A172 (cell line): ENCODE measurements around the gene GAS1. TPM values are rescaled to one million over a fixed set of nuclear protein-coding genes. Genes with fewer than 3 reads are reported as not detected.

Experiments used
- DNase-seq: peaks from one replicate; pipeline ENCODE4 v3.0.0-alpha.2; 2015; ENCODE audit warnings: low spot score
- total RNA-seq: library from RNA; depleted of rRNA; stranded (reverse); fragments of >200 nt; shearing (Covaris generic); gene quantifications from 2 replicates; pipeline ENCODE4 v1.2.3, GENCODE V29; 2014

GAS1 gene
- total RNA-seq, 1 experiment from 2014 or later = 1.7 TPM

DNA sequence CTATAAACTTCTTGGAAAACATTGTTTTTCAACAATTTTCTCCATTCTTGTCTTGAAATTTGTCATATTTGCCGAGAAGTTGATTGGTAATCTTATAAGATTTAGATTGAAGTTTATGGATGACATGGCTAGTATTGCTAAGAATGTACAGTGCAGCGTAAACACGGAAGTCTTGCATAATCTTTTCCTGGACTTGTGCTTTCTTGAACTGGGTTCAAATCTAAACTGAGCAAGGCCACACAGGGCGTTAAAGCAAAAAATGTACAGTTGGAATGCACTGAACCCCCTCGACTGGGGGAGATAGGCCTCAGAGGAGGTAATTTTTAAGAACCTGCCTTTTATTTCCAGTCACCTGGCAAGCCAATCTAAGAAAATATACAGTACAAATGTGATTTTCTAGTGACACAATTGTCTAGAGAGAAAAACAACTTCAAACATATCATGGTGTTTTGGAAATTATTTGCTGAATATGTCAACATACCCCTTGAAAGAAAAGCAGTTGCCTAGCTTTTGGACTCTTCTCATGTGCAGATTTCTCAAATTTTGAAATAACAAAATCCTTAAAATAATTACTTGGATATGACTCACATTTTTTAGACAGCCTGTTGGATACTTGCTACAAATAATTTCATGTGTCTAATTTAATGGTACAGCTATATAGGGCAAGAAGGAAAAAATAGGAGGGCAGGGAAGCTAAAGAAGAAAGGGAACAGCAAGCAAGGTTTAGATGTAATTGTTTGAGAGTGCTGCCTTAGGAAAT, 18.5 kb upstream of the GAS1 start:
- DNase-seq = no peak

DNA sequence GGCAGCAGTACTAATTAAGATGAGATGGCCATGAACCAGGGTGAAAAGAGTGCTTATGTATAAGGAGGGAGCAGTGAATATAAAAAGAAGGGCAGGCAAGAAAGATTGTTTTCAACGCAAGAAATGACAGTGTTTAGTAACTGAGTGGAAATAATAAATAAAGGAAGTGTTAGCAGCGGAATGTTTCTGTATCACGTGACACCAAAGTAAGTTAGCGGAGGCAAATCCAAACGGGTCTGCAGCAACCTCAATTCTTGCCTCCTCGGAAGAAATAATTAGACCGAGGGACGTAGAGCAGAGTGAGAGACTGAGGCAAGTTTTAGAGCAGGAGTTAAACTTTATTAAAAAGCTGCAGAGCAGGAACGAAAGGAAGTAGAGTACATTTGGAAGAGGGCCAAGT, 15.4 kb upstream of the GAS1 start:
- DNase-seq = no peak

DNA sequence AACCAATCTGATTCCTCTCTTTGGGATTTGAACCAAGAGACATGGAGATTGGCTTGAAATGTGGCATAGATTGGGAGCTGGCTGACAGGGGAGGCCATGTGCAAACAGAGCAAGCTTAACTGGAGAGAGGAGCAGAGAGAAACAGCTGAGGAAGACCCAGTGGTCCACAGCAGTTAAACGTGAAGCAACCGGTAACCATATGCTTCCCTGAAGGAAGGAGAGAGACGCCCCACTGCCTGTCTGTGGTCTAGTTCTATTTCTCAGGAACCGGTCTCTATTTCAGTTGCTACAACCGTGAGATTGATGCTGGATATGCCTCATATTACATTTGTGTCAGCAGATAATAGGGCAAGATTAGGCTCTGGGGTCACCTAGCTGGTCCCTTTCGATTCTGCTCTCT, 13.6 kb upstream of the GAS1 start:
- DNase-seq = no peak

DNA sequence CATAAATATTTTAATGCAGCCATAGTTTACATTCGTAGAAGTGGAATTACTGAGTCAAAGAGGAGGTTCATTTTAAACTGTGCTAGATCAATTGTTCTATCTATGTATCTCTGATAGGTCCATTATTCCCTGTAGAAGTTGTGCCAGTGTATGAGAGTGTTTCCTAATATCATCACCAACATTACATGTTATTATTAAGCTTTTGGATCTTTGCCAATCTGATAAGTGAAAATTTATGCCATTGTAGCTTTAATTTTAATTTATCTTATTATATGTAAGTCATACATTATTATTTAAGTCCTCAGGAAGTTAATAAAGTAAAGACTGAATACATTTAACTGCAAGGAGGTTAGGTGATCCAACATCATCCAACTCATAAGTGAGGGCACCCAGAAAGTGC, 10.9 kb upstream of the GAS1 start:
- DNase-seq = no peak

DNA sequence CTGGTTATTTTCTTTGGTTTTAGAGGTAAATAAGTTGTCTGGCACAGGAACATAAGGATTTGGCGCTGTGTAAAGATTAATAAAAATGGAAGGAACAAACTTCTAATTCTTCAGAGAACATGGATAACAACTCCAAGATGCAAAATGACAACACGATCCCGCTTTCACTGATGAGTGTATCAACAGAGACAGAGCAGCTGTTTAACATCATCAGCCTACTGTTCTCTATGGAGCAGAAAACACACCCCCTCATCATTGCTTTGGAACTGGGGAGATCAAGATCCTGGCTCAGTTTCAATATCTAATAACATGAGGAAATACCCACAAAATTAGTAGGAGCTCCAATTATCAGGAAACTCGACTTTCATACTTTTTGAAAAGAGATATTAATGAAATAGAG, 8.3 kb upstream of the GAS1 start:
- DNase-seq = no peak

DNA sequence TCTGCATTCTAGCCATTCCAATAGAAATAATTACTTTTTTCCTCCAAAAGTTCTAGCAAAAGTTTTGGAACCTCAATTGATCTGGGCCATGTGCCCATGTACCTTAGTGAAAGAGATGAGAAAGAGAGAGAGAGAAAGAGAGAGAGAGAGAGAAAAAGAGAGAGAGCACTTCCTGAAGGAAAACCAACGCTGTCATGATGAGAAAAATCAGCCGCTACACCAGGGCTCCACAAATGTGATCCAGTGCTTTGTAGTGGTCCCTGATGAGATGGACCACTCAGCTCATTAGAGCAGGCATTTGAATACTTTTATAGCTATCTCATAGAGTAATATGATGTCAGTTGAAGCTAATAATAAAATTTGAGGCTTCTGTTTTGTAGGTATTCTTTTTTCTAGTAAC, 7.7 kb upstream of the GAS1 start:
- no peak for DNase-seq

DNA sequence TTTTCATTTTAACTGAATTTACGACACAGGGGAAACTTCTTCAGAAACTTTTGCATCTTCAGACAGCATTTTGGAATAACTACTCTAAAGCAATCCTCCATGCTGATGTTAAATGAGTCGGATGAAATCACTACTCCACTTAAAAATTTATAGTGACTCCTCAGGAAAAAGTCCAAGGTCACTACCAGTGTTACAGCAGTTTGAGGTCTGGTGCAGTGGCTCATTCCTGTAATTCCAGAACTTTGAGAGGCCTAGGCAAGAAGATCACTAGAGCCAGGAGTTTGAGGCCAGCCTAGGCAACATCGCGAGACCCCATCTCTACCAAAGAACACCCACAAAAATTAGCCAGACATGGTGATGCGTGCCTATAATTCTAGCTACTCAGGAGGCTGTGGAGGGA, 5.9 kb upstream of the GAS1 start:
- no peak for DNase-seq

DNA sequence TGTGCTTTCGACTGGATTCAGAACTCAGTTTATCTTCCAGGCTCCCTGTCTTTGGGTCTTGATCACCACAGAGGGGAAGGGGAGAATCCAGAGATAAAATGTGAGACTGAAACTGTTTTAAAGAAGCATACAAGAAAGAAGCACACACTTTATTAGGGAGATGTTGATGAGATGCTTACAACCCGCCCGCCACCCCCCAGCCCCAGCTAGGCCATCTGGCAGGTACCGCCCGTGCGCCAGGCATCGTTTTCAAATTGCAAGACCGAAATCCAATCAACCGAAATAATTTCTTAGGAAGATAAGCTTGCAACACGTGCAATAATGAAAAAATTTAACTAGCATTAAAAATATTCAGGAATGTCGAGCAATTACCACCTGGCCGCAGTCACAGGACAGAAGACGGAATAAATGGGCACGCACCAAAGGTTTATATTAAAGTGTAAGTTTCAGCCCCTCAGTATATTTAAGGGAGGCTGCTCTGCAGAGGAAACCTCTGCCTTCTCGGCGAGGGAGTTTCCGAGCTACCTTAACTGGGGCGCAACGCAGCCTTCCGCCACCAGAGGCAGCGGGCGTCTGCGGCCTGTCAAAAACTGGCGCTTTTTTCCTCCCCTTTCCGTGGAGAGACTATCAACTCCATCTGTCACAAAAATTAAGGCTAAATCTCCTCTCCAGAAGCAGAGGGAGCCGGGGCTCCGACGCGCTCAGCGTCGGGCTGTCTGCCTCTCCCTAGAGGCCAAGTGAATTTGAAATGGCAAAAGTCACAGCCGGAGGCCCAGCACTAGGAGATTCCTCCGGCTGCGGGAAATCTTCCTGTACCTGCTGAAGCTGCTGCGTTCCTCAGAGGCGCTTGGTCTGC, 996 bp upstream of the GAS1 start:
- DNase-seq = peak; percentile 75

DNA sequence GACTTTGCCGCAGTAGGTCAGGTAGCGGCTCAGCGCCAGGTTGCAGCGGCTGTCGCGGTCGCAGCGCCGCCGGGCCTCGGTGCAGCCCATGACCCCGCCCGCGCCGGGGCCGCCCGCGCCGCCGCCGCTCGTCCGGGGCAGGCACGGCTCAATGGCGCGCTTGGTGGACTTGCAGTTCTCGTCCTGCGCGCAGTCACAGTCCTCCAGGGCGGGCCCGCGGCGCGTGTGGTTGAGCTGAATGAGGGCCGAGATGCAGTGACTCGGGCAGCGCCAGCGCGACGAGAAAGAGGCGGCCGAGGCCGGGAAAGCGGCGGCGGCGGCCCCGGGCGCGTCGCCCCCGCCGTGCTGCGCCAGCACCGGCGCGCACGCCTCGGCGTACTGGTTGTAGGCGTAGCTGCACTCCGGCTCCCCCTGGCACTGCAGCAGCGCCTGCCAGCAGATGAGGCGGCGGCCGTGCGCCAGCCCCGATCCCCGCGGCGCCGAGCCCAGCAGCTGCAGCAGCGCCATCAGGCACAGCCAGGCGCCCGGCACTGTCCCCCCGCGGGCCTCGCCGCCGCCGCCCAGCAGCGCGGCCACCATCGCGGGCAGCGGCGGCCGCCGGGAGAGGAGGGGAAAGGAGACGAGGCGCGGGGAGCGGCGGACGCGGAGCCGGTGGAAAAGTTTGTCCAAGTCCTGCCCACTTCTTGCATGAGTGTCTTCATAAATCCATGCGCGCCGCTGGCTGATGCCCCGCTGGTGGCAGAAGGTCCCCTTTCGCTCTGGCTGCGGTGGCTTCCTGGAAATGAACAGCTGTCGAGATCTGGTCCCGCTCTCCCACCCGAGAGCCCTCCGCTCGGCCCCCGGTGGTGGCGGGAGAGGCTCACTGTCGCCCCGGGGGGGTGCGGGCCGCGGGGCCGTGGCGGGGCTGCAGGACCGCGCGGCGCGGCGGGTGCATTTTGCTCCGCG, 833 bp downstream of the GAS1 start:
- peak; percentile 31 for DNase-seq

DNA sequence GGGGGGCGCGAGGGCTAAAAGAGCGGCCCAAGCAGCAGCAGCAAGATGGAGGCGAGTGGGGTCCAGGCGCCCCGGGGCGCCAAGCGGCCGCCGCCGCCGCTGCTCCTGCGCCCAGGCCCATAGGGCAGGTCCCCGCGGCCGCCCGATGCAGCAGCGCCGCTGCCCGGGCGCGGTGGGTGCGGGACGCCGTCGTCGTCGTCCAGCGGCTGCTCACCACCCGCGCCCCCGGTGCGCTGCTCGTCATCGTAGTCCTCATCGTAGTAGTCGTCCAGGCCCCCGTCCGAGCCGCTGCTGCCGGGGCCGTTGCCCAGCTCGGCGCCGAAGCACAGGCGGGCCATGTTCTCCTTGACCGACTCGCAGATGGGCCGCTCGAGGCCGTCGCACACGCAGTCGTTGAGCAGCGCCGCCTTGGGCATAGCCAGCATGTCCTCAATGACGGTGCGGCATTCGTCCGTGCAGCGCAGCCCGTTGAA, 1.5 kb downstream of the GAS1 start:
- no peak for DNase-seq

DNA sequence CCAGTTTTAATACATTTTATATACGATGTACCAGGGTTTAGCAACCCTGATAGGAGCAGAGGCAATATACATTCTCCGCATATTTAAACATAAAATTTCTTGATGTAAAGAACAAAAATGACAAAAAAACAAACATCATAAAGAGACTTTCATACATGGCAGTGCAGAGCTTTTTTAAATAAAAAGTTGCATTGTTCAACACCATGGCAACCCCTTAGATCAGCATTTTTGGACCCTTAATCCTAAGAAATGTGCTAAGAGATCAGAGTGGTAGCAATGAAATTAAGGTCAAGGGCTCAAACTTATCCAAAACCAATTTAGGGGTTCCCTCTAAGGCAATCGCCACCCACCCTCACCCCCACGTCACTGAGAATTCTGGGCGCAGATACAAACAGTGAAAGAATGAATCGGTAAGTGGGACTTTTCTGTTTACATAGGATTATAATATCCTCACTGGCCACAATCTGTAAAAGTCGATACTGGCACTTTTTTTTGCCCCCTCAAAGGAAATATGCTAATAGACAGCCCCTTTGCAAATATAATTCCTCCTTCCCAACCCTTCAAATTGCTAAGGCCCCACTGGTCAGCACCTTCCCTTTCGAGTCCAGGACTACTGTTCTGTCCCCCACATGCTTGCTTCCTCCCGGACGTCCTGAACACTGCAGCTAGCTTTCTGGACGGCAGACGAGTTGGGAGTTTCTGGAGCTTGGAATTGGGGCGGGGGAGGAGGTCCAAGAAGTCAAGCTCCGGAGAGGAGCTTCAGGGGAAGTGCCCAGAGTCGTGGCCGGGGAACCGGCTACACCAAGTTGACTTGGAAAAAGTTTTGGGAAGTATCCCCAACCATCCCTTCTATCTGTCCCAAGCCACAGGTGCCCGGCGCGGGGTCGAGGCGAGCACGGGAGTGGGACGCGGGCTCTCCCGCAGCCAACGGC, 2.2 kb downstream of the GAS1 start:
- DNase-seq = no peak

DNA sequence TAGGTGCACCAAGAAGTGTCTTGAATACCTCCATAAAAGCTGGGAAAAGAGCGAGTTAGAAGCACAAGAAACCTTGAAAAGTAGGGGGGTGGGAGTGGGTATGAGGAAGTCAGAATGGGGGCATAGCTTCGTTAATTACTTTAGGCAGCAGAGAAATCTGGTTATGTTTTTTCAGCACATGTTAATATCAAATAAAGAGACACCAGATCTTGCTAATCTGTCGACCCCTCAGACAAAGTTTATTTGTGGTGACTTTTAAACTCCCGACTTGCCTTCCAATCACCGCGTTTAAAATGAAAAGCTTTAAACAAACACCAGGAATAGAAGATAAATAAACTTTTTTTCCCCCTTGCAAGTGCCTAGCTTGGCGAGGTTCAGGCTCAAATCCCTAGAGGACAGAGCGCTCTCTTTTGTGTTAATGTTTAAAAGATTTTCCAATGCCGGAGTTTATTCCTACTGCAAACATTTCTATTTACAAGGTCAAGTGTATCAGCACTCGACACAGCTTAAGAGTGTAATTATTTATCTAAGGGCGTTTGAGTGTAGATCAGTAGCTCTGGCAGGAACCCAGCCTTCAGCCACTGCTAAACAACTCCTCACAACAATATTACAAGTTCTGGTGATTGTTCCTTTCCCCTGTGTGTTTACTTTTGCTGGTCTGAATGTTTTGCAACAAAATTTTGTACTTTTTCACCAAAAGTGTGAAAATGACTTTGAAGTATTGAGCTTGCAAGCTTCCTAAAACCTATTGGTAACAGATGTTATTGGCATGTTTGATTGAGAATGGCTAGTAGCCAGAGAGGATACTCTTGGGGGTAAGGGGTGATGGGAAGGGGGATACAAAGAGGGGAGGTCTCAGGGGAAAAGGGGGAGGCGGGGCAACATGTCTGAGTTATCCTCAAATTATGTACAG, 3.8 kb downstream of the GAS1 start:
- DNase-seq = no peak

DNA sequence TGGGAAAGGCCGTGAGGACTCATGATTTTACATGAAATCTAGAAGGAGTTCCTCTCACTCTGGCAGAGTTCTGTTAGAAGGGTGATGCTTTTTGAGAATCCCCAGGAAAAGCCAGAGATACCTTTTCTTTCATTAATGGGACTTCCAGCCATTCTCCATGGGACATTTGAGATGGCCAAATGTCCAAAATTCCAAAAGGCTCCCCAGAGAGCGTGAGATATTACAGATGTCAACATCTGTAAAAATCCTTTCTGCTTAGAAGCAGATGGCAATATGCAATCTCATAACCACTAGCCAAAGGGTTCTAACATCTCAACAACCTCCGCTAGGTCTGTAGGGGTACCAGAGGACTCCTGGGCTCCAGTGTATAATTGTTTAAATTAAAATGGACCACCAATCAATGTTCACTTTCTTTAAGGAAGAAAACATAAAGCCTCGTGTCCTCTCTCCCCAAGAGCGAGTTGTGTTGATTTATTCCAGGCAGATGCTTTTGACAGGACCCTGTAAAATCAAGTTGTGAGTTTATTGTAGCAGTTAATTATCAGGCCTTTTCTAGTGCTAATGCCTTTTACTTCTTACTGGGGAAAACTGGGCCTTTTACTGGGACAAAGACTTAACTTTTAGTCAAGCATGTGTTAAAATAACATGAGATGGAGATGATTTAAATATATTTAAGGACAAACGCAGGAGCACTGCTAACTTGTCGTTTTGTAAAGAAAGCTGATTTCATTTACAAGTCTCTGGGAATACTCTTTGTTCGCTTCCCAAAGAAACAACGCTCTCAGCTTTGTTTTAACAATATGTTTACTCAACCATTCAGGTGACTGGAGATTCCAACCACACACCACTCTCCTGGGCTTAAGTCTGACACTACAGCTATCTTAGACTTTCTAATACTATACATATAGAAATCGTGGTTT, 4.8 kb downstream of the GAS1 start:
- no peak for DNase-seq

DNA sequence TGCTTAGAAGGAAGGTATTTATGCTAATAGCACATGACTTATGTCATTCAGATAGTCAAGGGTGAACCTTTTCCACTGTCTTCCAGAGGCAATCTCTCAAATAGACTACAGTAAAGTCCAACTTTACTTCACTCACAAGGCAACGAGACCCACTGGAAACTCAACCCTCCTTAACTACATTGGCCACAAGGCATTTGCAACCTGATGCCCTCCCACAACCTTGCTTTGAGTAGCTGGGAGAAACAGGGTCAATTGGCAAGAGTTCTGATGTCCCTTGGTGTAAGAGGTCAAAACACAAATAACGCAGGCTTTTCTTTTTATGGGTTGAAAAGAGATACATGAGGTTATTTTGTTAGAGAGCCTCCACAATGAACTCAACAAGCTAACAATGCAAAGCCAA, 6.1 kb downstream of the GAS1 start:
- no peak for DNase-seq

DNA sequence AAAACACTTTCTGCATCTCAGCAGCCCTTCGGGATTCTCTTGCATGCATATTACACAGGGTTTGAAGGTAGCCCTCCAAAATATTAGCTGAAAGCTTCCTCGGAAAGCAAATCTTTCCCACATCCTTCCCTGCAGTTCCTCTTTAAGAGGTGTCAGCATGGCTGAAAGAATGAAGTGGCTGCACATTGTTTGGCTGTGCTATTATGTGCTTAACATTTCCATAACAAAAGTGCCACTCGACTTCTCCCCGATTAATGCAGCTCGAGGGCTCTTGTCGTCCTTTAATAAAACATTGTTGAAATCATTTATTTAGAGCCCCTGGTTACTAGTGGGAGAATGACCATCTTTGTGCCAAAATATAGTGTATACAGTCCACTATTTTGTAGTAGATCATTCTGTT, 6.5 kb downstream of the GAS1 start:
- no peak for DNase-seq

DNA sequence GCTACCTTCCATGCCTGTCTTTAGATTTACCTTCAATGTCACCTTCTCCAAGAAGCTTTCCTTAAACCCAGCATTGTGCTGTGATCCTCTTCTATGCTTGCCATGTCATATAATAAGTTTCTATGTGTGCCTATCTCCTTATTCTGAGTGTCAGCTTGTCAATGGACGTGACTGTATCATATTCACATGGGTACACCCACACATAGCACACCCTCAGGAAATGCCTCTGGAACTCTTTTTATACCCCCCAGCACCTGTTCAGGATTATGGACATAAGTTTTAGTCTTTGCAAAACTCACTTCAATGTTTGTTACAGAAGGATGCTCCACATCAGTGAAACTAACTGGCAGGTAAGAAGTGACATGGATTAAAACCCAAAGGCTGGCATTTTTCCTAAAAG, 7.4 kb downstream of the GAS1 start:
- no peak for DNase-seq

DNA sequence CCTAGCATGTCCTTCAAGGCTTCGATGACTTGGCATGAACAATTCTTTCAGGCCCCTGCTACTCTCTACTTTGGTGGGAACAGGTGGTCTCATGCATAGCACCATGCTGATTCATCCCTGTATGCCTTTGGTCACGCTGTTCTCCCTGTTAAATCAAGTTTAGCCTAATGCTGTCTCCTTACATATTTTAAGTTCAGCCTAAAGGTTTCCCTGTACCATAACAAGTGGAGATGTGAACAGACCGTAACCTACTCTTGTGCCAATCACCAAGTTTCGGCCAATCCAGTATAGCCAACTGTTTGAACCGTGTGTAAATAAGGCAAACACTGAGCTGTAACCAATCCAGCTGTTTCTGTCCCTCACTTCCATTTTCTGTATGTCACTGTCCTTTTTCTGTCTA, 8.0 kb downstream of the GAS1 start:
- DNase-seq = no peak

DNA sequence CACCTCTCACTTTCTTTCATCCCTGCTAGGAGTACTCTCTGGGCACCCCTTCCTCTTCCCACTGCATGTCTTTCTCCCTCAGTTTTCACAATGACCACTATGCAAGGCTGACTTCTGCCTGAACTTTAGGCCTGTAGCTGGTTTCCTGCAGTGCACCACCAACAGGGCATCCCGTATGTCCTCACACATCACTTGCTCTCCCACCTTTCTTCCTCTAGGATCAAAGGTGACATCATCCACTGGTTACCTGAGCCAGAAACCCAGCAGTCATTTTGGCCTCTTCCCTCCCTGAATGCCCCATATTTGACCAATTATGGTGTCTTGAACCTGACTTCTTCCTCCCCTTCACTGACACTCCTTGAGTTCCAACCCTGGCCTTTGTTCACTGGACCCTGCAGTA, 8.5 kb downstream of the GAS1 start:
- no peak for DNase-seq

DNA sequence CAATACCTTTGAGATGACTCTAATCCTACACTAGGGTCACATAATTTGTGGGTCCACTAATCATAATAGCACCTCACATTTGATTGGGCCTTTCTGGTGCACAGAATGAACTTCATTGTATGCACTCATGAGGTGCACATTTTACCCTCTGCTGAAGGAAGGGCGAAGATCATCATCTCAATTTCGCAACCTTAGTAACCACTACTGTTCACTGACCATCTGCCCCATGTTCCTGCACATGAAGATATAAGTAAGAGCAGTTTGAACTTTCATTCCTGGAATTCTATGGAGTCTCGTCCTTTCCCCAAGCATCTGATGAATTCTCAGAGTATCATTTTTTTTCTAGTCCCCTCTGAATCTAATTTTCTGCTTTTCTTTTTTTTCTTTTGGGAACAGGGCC, 21.2 kb downstream of the GAS1 start:
- no peak for DNase-seq
